Ramos (cell line): ENCODE results near the gene ZNHIT3.

Experiments
- in situ Hi-C: fragments of 300-500 bp; cut with MboI; formaldehyde crosslinking; loops from one replicate; pipeline ENCODE4 v1.14.3; 2022; ENCODE audit warnings: low sequenced_read_pairs; ENCODE audit not compliant: unreplicated experiment

The ZNHIT3 gene

DNA sequence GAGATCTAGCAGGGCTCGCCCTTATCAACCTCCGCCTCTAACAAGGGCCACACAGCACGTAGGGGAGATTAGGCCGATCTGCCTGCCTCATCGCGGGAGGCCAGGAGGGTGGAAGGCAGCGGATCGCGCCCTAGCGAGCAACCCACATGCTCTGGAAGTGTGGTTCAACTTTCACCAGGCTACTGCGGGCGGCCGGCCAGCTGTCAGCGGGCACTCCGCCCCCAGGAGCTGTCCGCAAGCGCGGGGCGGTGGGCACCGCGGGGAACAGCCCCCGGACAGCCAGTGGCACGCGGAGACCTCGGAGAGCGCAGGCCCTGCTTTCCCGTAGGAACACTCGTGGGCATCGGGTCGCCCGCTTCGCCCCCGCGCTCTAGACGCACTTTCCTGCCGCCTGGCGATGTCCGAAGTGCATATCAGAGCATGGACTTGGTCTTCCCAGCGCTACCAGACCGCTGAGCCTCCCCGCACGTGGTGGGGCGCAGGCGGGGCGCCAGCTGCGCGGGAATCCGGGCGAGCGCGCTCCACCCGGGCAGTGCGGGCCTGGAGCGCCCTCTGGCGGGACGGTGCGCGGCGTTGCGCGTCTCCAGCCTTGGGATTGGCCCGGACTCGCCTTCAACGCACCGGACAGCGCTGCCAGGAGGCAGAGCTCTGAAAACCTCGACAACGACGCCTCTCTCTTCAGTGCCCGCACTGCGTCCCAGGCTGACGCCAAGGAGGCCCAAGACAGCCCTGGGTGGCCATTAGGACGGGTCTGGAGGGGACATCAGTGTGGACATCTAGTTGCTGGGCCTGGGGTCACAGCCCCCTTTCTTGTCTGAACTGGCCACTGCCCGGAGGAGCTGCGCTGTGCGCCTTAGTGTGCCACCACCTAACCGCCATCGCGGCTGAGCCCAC, 3.6 kb upstream of the ZNHIT3 start:
- in situ Hi-C loops: loop anchor here (10.0 kb wide), 1 partner anchor 508 kb away; no protein-coding TSS in a partner anchor

DNA sequence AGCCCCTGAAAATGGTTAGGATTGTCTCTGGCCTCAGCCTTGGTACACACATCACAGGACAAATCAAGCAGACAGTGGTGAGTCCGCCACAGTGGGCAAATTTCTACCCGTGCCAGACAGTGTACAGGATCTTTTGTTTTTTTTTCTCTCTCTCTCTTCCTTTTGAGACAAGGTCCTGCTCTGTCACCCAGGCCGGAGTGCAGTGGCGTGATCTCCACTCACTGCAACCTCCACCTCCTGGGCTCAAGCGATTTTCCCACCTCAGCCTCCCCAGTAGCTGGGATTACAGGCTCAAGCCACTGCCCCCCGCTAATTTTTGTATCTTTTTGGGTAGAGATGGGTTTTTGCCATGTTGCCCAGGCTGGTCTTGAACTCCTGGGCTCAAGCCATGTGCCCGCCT, 2.5 kb upstream of the ZNHIT3 start:
- in situ Hi-C loops: loop anchor here (10.0 kb wide), 1 partner anchor 509 kb away; no protein-coding TSS in a partner anchor

DNA sequence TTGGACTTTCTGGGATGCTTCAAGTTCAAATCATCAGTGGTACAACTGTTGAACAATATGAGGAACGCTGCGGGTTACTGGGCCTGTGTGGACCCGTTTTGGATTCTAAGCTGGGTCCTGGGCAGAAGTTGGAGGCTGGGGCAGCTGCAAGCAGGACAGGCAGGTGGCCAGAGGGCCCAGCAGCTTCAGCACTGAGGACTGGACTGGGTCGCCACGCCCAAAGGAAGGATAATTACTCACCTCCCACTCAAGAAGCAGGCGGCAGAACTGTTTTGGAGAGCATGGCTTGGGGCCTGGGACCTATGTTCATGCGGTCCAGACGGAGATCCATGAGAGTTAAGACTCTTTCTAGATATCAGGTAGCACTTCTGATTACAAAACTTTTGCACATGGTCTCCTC, 1.5 kb upstream of the ZNHIT3 start:
- in situ Hi-C loops: loop anchor here (10.0 kb wide), 1 partner anchor 510 kb away; no protein-coding TSS in a partner anchor

DNA sequence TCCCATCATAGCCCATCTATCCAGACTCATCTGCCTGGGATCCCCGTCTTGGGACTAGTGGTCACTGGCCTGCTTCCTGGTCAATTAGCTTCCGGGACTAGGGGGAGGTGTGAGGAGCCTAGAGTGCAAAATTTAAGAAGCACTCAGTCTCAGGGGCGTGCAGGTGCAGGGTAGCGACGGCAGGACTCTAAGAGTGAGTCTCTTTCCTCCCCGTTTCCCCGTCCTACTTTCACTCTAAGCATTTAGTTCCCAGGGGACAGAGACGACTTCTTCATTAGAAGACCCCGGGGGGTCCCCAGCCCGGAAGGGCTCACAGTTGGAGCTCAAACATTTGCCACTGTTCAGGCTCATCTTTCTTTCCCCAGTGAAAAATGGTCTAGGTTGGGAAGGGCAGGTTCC, 677 bp upstream of the ZNHIT3 start:
- in situ Hi-C loops: loop anchor here (10.0 kb wide), 1 partner anchor 511 kb away; no protein-coding TSS in a partner anchor

DNA sequence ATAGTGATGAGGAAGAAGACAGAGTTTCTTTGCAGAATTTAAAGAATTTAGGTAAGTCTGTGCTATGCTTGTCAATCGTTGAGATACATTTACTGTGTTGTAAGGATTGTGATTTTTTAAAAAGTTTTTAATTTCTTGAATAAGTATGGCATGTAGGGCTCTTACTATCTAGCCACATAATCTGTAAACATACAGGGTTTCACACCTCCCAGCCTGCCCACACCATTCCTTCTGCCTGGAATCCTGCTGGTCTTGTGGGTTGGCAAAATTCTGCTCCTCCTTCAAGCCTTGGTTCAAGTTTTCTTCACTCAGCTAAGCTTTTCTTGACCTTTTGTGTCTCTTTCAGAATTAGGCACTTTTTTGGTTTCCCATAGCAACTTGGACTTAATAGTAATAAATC, 7.5 kb downstream of the ZNHIT3 start:
- in situ Hi-C loops: no loop called here

DNA sequence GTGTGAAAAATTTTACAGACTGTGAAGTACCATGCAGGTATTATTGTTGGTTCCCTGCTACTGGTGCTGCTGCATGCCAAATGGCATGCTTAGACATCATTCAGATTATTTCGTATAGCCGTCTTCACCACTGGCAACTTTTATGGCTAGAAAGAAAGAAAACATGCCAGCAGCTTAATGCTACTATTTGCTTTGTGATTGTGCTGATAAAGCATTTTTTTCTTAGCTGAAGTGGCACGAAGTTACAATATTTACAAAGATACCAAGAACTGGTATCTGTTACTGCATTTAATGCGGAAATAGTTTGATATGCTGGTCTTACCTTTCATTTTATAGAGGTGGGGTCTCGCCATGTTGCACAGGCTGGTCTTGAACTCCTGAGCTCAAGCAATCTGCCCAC, 8.2 kb downstream of the ZNHIT3 start:
- in situ Hi-C loops: no loop called here

DNA sequence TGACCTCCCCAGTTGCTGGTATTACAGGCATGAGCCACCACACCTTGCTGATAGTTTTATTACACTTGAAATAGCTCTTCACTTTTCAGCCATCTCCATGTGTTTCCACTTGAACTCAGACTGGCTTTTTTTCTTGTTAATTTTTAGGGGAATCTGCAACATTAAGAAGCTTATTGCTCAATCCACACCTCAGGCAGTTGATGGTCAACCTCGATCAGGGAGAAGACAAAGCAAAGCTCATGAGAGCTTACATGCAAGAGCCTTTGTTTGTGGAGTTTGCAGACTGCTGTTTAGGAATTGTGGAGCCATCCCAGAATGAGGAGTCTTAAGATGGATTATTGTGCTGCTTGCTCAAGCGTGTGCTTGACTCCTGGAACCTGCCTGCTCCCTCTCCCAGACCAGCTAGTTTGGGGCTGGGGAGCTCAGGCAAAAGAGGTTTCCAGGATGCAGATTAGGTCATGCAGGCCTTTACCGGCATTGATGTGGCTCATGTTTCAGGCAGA, 8.6 kb downstream of the ZNHIT3 start:
- in situ Hi-C loops: no loop called here

DNA sequence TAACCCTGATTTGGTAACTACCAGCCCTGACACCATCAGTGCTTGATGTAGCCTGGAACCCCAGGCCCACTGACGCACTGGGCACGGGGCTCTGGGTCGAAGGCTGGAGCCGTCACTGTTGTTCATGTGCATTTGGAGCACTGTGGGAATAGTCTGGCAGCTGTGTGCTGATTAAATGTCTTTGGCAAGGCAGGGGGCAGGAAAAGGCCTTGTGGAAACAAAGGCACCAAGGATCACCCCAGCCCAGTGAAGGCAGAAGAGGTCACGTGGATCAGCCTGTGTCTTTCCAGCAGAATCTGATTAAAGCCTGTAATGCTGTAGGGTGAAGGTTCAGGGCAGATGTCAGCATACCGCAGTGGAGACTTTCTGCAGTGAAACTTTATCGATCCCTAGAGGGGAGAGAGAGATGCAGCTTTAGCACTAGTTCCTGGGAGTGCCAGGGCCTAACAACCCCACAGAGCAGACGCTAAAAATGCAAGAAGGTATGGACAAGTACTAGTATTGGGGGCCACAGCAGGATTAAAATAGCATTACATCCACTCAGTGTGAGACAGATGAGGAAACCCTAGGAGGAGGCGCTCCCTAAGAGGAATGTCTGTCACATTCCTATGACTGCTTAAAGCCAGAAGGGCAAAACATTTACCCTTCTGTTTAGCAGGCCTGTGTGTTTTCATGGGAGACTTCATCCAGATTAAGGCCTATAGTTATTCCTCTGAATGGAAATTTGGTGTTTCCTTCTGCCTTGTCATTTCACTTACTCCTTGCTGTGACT, 9.7 kb downstream of the ZNHIT3 start:
- in situ Hi-C loops: no loop called here

DNA sequence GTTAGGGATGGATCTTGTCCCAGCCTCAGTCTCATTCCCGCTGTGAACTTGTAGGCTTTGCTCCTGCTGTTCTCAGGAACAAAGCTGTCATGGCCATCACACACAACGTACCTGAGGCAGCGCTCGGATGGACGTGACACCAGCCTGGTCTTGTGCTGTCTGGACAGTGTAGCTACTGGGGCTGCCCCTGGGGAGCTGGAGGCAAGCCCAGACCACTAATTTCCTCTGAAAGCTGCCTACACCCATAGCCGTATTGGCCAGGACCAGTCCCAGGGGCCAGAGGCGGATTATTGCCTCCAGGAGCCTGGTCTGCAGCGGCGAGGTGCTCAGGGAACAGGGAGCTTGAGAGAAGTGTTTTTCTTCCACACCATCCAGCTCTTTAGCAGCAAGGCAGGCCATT, 11.7 kb downstream of the ZNHIT3 start:
- in situ Hi-C loops: no loop called here

DNA sequence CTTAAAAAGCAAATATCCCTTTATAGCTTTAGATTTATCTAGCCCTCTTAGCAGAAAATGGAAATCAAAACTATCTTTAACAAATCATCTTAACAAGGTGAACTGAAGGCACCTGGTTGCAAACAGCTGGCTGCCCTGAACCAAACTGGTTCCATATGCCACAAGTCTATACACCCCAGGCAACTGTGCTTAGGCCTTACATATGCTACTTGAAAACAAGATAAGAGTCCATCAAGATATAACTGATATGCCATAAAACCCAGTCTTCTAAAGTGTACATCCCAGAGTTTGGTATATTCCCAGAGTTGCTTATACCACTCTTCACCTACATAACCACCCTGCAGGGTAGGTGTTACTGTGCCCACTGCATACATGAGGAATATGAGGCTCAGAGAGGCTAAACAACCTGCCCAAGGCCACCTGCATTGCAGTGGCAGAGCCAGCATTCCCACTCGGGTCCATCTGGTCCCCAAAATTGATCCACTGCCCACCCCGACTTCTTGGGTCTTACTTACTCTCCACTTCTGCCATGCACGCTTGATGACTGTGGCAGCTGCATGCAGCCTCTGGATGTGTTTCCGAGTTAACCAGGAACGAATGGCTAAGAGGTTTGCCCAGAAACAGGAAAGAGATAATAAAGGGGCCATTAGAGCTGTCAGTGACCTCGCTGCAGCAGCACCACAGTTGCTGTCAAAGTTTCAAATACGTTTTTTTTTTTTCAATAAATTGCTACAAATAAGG, 12.2 kb downstream of the ZNHIT3 start:
- in situ Hi-C loops: no loop called here

DNA sequence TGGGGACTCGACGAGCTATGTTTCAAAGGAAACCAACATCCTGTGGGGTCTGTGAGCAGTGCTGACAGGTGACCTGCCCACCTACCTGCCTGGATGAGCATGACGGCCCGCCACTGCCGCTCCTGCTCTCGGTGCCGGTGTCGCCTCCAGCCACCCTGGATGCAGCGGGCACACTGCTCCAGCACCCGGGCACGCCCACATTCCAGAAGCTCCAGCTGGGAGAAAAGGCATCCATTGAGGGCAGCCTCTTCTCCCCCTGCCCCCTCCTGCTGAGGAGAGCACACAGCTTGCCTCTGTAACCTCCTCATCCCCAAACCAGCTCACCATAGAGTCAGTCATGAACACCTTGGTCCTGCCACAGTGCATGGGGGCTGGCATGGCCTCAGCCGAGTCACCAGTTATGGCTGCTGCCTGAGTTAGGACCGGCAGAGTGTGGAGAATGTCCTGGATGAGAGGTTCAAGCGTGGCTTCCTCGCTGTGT, 14.3 kb downstream of the ZNHIT3 start:
- in situ Hi-C loops: no loop called here

DNA sequence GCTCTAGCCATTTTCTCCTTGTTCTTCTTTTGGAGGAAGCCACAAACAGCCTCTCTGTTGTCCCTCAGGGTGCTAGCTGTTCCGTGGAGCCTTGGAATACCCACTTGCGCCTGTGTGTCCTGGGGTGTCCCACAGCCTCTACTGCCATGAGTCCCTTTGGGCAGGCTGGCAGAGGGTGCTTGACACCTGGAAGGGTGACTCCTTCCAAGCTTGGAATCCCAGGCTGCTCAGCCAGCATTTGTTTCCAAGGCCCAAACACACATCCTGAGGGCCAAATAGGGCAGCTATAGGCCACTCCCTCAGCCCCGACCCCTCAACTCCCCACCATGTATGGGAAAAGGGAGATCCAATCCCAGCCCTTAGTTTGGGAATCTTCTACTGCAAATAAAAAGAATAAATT, 14.9 kb downstream of the ZNHIT3 start:
- in situ Hi-C loops: no loop called here

DNA sequence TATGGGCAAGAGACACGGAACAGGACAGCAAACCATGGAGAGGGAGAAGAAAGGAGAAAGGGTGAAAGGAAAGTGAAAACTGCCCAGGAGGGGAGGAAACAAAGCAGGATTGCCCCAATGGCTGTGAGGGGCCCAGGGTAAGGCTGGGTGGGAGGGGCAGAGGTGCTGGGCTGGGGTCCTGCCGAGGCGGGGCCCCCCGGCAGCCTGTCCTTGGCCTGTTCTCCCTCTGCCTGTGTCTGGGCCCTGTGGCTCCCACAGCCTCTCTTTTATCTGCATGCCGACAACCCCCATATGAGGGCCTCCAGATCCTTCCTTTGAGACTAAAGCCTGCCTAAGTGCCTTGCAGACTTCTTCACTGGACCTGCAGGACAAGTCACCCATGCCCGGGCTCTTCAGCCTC, 15.5 kb downstream of the ZNHIT3 start:
- in situ Hi-C loops: no loop called here

DNA sequence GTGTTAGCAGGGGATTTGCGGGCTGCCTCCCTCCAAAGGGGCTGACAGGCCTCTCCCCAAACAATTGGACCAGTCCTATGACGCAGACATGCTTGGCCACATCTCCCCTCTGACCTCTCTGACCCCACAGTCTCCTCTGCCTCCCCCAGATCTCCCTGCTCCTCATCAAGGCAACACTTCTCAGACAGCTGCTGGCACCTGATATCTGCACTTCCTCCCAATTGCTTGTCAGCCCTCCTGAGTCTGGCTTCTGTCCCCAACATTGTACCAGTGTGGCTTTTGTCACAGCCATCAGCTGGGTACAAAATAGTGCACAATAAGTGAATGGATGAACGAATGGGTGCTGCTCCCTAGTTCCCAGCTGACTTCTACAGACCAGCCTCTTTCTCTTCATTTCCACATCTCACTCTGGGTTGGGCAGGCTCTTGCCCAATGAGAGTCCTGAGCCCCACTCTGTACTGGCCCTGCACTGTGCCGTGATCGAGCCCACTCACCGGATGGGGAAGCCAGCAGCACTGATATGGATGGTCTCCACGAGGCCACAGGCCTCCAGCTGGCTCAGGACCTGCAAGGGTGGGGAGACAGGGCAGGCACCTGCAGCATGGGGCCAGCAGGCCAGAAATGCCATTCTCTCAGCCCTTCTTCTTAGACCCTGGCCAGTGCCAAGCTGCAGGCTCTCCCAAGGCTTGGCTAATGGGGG, 17.1 kb downstream of the ZNHIT3 start:
- in situ Hi-C loops: no loop called here

DNA sequence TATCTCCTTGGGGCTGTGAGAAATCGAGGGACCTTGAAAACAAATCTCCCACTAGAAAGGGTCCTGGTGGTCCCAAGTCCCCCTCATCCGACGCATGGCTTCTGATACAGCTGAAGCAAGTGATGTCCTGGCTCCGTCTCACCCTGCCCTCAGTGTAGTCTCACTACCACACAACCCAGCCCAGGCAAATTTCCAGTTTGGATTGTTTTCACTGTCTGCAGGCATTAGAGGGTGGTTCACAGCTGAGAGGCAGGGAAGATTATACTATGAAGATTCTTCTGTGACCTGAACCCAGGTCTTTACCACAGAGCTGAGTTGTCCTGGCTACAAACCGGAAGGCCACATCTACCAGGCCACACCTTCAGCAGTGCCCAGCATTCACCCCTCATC, 17.7 kb downstream of the ZNHIT3 start:
- in situ Hi-C loops: no loop called here

DNA sequence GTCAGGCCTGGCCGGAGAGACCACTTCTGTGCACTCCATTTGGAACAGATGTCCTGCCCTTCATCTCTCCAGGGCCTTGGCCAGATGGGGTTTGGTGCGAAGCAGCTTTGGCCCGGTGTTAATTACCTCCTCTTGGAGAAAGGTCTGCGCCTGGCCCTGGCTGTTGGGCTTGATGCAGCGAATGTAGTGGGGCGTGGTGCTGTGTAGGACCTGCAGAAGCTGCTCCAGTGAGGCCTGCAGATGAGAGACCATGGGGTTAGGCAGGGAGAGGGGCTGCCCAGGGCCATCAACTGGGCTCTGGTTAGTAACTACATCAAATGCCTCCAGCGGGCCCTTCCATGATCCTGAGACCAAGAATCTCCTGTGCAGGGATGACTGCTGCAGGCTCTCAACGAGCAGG, 18.7 kb downstream of the ZNHIT3 start:
- in situ Hi-C loops: no loop called here

DNA sequence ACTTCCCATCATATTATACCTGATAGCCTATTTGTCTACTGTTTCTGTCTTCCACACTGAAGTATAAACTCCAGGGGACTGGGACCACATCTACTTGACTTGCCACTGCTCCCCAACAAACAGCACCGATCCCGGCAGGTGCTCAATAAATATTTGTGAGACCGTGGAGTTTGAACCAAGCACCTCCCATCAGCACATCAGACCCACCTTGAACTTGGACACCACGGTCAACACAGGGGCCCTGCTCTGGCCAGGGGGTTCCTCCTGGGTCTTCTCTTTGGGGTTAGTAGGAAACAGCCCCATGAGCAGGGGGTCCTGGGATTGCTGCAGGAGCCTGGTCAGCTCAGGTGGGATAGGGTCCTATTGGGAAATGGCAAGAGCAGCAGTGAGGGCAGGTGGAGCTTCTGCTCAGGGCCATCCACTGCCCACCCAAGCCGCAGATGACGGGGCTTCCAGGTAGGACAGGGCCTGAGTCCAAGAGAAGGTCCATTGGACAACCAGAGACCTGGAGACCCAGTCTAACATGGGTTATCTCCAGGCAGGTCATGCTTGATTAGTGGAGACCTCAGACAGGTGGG, 19.9 kb downstream of the ZNHIT3 start:
- in situ Hi-C loops: no loop called here

DNA sequence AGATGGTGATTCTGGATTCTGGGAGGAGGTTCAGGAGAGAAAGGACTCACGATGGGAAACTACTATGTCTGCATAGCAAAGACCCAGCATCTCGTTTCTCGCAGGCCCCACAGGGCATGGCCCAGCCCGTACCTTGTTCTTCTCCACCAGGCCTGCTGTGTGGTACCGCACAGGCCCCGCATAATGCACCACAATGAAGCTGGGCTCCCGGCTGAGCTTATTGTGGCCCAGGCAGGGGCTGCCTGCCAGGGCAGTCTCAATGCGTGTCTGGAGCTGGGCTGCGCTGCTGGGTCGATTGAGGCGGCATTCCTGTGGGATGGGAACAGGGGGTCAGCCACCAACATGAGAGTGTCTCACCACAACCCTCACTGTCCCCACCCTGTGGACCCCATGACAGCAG, 20.4 kb downstream of the ZNHIT3 start:
- in situ Hi-C loops: no loop called here

DNA sequence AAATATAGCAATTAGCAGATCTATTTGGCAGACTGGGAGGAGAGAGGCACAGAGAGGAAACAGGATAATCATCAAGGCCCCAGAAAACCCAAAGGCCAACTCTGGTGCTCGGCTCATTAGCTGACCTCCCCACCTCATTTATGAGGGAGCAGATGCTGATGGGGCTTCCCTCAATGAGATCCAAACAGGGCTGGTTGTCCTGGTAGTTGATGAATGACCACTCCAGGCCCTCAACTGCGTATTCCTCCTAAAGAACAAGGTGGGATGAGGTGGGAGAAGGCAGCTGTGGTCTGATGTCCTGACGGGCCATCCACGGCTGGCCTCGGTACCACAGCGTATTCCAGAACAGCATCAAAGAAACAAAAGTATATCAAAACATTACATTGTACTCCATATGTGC, 20.8 kb downstream of the ZNHIT3 start:
- in situ Hi-C loops: no loop called here
